Amniotic stem cell (primary cell): ENCODE results near the gene GNG2.

ENCODE experiments used
- DNase-seq: peaks from one replicate; lab custom pipeline; 2025; lab: John Stamatoyannopoulos, UW

The GNG2 gene

DNA sequence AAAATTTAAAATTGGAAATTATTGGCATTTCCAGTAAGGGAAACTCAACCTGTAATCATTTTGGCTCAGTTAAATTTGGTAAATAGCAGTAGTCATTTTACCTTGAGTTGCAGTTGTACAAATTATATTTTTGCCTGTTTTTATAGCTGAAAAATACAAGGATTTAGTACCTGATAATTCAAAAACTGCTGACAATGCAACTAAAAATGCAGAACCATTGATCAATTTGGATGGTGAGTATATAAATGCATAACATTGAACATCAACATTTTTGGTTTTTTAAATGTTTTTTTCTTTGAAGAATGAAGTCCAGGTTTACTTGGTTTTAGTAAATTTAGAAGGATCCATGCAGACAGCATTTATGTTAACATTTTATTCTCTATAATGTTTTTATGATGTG, 137.9 kb downstream of the GNG2 start:
- DNase-seq, result no peak

GRCh38 chr14:51999084-51999483, 138.7 kb downstream of the GNG2 start:
- DNase-seq, result no peak

DNA sequence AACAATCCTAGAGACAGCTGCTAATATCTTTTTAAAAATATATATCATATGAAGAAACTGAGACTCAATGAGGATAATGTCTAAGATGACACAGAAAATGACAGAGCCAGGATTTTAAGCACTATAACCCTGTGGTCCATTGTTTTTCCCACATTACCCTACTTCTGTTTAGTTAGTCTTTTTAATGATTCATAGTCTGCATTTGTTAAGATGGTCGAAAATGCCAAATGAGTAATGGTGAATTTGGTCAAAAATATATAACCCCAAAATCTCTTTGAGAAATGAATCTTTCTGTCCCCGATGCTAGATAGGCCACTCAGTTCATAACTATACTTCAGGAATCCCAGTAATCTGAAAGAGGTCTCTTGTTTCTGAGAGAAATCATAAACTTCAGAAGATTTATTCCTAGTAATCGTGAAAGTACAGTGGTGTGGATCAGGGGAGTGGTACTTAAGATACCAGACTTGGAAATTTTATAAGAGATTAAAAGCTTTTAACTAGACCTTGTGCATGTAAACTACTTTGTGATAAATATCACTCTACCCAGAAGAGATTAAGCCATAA, 139.7 kb downstream of the GNG2 start:
- no peak for DNase-seq

- DNase-seq, result no peak
Measured at GRCh38 chr14:52000696-52001095, 140.3 kb downstream of the GNG2 start.

DNA sequence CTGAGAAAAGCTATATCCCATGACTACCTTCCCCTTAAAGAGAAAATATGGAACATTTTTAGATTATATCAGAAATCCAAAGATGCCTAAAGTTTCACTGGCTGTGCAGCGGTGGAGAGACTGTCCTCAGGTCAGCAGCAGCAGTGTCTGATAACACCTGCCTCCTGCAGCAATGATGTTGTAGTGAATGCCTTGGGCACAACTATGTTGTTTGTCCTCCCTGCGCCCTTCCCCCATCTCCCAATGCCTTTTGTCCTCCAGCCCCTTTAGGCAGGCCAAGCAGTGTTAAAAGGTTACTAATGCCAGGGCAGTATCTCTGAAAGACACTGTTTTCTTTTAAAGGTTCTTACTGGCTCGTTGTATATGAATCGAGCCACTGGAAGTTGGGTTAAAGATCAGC, 142.1 kb downstream of the GNG2 start:
- DNase-seq, result no peak

DNA sequence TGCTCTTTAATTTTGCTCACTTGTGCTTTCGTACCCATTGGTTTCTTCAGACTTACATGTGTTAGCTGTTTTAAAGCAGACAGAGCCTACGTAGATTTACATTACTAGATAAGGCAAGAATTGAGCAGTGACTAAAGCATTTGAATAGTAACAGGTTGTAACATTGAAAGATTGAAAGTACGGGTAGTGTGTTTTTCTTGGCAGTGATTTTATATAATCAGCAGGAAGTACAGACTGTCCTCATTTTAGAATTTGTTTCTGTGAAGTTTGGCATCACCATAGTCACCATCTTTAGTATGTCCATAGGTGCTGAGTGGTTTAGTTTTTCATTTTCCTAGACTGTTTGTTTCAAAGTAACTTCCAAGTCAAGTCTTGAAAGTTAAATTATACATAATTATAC, 142.9 kb downstream of the GNG2 start:
- no peak for DNase-seq

GRCh38 chr14:52005625-52006024, 145.2 kb downstream of the GNG2 start:
- DNase-seq, result no peak

DNA sequence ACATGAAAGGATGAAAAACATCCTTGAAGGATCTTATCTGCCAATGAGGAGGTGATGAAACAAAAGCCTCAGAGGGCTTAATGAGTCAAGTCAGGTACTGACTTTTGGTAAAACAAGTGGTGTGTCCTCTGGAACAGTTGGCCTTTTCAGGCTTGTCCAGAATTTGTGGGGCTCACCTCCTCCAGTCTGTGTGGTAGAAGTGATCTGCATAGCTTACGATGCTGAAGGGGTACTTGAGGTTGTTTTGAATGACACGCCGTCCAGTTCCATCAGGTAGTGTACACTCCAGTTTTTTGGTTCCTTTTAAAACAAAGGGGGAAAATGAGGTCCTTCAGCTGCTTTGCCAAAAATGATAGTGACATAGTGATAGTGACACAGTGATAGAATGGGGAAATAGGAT, 145.9 kb downstream of the GNG2 start:
- no peak for DNase-seq

GRCh38 chr14:52007211-52007610, 146.8 kb downstream of the GNG2 start:
- no peak for DNase-seq

- no peak for DNase-seq
Measured at GRCh38 chr14:52007637-52008036, 147.2 kb downstream of the GNG2 start.

DNA sequence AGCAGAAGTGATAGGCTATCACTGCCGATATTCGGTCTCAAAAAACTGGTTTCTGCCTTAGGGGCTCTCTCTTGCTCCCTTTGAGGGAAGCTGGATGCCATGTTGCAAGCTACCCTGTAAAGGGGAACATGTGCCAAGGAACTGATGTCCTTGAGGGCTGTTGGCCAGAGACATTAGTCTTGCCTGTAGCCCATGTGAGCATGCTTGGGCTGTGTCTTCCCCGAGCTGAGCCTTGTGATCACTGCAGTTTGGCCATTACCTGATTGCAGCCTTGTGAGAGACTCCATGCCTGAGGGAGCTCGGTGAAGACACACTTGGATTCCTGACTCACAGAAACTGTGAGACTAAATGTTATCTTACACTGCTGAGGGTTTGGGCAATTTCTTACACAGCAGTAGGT, 147.7 kb downstream of the GNG2 start:
- DNase-seq, result no peak

GRCh38 chr14:52010173-52010693, 149.8 kb downstream of the GNG2 start:
- DNase-seq, result no peak

DNA sequence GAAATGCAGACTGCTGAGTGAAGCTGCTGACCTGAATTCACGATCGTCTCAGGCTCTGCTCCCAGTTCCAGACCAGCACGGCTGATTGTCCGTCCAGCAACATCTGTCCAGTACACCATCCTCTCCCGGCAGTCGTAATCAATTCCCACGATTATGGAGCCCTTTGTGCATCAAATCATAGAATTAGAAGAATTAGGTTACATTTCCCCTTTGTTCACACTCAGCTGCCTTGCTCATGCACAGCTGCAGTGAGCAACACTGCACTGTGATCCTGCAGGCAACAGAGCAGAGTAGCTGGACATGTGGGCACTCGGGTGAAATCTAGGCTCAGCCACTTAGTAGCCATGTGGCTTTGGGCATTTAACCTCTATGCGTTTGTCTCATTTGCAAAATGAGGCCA, 151.1 kb downstream of the GNG2 start:
- no peak for DNase-seq

- no peak for DNase-seq
Measured at GRCh38 chr14:52012635-52013034, 152.2 kb downstream of the GNG2 start.

DNA sequence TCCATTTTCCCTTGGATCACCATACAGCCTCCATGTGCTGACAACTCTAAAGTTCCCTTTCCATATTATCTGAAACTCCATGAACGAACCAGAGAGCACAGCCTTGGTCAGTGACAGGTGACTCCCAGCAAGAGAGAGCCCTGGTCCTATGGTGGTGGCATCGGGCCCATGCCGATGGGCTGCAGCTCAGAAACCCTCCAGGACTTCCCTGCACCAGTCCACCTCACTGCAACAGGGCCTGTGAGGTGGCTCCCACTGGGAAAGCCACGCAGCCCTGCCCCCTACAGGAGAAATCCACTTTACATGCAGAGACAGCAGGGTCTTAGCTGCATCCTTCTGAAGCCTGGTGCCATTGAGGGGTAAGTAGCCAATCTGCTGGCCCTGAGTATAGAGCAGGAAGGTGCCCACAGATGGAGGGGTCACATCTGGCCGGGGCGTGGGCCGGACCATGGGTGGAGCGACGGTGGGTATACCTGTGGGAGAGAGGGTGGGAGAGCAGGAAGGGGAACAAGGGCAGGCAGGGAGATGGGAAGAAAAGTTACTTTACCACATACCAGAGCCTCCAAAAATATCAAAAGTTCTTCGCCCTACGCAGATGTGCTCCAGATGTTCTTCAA, 153.7 kb downstream of the GNG2 start:
- DNase-seq, result no peak

GRCh38 chr14:52014601-52015267, 154.3 kb downstream of the GNG2 start:
- DNase-seq, result no peak

- DNase-seq, result no peak
Measured at GRCh38 chr14:52015411-52016030, 155.1 kb downstream of the GNG2 start.

- DNase-seq, result no peak
Measured at GRCh38 chr14:52018252-52018651, 157.8 kb downstream of the GNG2 start.

DNA sequence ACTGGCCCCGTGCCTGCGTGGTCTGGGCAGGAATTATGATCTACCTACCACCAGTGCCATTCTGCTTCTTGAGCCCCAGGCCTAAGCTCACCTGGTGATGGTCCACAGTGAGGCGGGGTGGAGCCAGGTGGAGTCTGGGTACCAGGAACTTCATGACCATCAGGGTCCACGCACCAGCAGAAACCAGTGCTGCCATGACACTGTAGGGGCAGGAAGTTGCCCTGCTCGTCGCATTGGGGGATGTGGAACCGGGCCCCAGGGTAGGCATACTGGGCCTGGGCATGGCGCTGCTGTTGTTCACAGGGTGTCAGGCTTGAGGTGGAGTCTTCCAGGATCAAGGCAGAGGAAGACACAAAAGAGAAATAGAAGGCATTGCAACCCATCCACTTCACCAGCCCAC, 158.6 kb downstream of the GNG2 start:
- DNase-seq, result no peak
